Osteocyte (in vitro differentiated cells): Measurements from ENCODE around the gene STPG1. TPM values are rescaled to one million over a fixed set of nuclear protein-coding genes. Genes with fewer than 3 reads are reported as not detected.

Experiments
- DNase-seq: peaks from one replicate; pipeline ENCODE4 v3.0.0; 2021; ENCODE audit warnings: mixed read lengths; ENCODE audit not compliant: unreplicated experiment; ENCODE audit errors: extremely low spot score
- H3K27ac Mint-ChIP-seq: one replicate; pipeline ENCODE4 v1.8.0; 2021; ENCODE audit warnings: mild to moderate bottlenecking, mixed read lengths; ENCODE audit not compliant: unreplicated experiment
- H3K27me3 Mint-ChIP-seq: one replicate; pipeline ENCODE4 v1.8.0; 2021; ENCODE audit warnings: mixed read lengths; ENCODE audit not compliant: unreplicated experiment
- H3K36me3 Mint-ChIP-seq: one replicate; pipeline ENCODE4 v1.8.0; 2021; ENCODE audit warnings: mixed read lengths; ENCODE audit not compliant: unreplicated experiment
- H3K4me1 Mint-ChIP-seq: one replicate; pipeline ENCODE4 v1.8.0; 2021; ENCODE audit warnings: mixed read lengths; ENCODE audit not compliant: unreplicated experiment
- H3K4me3 Mint-ChIP-seq: one replicate; pipeline ENCODE4 v1.8.0; 2021; ENCODE audit warnings: mild to moderate bottlenecking, moderate library complexity, mixed read lengths; ENCODE audit not compliant: unreplicated experiment
- H3K9me3 Mint-ChIP-seq: one replicate; pipeline ENCODE4 v1.8.0; 2021; ENCODE audit warnings: mixed read lengths; ENCODE audit not compliant: unreplicated experiment
- total RNA-seq: library from RNA; stranded (reverse); gene quantifications from 2 replicates; pipeline ENCODE4 v1.2.1, GENCODE V29; 2021
- TF ChIP-seq, protein P1 (sequence below): fragments of 200-600 bp; sonication (generic); IDR thresholded peaks from 2 replicates; pipeline ENCODE4 v1.5.0; 2021; ENCODE audit warnings: antibody characterized with exemption, mild to moderate bottlenecking, moderate library complexity

STPG1 gene
- total RNA-seq, 1 donor from 2014 or later: 5.3 TPM

GRCh38 chr1:24443241-24443656 is 29.7 kb upstream of the STPG1 start:
- Mint-ChIP-seq H3K4me3 (no peak overlapping the region), H3K4me1 (peaks cover 11% of the 10 kb centered on the region), H3K36me3 (peaks cover 21% of the 10 kb centered on the region), H3K27ac (no peak overlapping the region), H3K27me3 (no peaks in the 10 kb centered on the region), H3K9me3 (no peaks in the 10 kb centered on the region)
- TF ChIP-seq, protein P1, sequence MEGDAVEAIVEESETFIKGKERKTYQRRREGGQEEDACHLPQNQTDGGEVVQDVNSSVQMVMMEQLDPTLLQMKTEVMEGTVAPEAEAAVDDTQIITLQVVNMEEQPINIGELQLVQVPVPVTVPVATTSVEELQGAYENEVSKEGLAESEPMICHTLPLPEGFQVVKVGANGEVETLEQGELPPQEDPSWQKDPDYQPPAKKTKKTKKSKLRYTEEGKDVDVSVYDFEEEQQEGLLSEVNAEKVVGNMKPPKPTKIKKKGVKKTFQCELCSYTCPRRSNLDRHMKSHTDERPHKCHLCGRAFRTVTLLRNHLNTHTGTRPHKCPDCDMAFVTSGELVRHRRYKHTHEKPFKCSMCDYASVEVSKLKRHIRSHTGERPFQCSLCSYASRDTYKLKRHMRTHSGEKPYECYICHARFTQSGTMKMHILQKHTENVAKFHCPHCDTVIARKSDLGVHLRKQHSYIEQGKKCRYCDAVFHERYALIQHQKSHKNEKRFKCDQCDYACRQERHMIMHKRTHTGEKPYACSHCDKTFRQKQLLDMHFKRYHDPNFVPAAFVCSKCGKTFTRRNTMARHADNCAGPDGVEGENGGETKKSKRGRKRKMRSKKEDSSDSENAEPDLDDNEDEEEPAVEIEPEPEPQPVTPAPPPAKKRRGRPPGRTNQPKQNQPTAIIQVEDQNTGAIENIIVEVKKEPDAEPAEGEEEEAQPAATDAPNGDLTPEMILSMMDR: no peak
- DNase-seq: no peak

DNA sequence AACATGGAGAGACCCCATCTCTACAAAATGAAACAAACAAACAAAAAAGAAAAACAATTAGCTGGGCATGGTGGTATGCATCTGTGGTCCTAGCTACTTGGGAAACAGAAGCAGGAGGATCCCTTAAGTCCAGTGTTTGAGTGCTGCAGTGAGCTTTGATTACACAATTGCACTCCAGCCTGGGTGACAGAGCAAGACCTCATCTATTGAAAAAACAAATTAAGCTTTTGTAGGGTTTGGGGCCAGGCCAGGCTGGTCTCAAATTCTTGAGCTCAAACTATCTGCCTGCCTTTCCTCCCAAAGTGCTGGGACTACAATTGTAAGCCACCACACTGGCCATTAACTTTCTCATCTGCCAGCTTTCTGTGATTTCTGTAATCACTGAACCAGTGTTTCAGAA is 29.2 kb upstream of the STPG1 start:
- TF ChIP-seq, protein P1: no peak
- Mint-ChIP-seq H3K27ac (no peak overlapping the region), H3K27me3 (no peaks in the 10 kb centered on the region), H3K9me3 (no peaks in the 10 kb centered on the region), H3K4me1 (peaks cover 15% of the 10 kb centered on the region), H3K36me3 (peaks cover 21% of the 10 kb centered on the region), H3K4me3 (no peak overlapping the region)
- DNase-seq: no peak

DNA sequence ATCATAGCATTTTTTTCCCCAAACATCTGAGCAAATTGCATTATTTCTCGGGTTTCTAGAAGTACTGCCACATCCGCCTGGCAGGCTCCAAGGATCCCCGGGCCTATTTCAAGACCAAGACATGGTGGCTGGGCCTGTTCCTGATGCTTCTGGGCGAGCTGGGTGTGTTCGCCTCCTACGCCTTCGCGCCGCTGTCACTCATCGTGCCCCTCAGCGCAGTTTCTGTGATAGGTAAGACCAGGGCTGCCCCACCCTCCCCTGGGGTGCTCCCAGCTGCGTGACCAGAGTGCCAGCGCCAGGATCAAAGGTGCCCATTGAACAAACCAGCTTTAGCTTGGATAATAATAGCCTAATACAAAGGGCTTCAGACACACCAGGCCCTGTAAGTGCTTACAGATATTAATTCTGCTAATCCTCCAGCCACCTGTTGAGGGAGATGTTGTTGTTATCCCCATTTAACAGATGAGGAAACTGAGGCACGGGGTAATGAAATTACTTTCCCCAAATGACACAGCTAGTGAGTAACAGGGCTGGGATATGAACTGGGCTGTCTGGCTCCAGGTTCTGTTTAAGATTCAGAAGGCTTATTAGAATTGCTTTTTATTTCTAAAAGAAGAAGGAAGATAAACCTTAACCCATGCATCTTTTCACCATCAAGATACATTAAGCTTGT is 28.6 kb upstream of the STPG1 start:
- no peak for DNase-seq
- Mint-ChIP-seq H3K27me3 (no peaks in the 10 kb centered on the region), H3K27ac (no peak overlapping the region), H3K36me3 (peaks cover 19% of the 10 kb centered on the region), H3K4me1 (peaks cover 18% of the 10 kb centered on the region), H3K9me3 (no peaks in the 10 kb centered on the region), H3K4me3 (no peak overlapping the region)
- TF ChIP-seq, protein P1: no peak

DNA sequence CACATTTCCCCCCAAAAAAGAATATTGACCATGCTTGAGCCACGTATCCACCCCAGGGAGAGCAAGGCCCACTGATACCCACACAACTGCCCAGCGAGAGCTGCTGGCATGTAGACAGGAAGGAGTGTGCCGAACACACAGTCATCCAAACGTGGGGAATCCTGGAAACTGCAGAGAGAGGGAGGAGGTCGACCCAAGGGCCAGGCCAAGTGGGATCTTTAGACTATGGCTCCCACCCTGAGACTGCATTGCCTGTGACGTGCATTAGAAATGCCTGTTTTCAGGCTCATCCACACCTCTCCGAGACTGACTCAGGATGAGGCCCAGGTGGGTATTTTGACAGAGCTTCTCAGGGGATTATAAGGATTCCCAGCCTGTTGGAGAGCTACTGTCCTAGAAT is 27.9 kb upstream of the STPG1 start:
- no peak for DNase-seq
- H3K4me1 Mint-ChIP-seq: peaks cover 18% of the 10 kb centered on the region
- H3K4me3 Mint-ChIP-seq: no peak overlapping the region
- H3K27me3 Mint-ChIP-seq: no peaks in the 10 kb centered on the region
- TF ChIP-seq, protein P1: no peak
- no peaks in the 10 kb centered on the region for H3K9me3 Mint-ChIP-seq
- peaks cover 13% of the 10 kb centered on the region for H3K36me3 Mint-ChIP-seq
- no peak overlapping the region for H3K27ac Mint-ChIP-seq

GRCh38 chr1:24440436-24440835 is 26.9 kb upstream of the STPG1 start:
- Mint-ChIP-seq H3K9me3 (no peaks in the 10 kb centered on the region), H3K4me3 (no peak overlapping the region), H3K4me1 (peaks cover 20% of the 10 kb centered on the region), H3K36me3 (peaks cover 9% of the 10 kb centered on the region), H3K27ac (no peak overlapping the region), H3K27me3 (no peaks in the 10 kb centered on the region)
- DNase-seq: no peak
- TF ChIP-seq, protein P1: no peak
